NCI-H1694 (cell line): ENCODE measurements around the gene ARGLU1.
"Not testable (repeated sequence)": the region's sequence is repeated elsewhere in the genome, so short reads cannot be mapped to it uniquely, and the experiment has no call there.

Experiments used
- DNase-seq: peaks from one replicate; lab custom pipeline; 2025; lab: John Stamatoyannopoulos, UW

ARGLU1 gene

DNA sequence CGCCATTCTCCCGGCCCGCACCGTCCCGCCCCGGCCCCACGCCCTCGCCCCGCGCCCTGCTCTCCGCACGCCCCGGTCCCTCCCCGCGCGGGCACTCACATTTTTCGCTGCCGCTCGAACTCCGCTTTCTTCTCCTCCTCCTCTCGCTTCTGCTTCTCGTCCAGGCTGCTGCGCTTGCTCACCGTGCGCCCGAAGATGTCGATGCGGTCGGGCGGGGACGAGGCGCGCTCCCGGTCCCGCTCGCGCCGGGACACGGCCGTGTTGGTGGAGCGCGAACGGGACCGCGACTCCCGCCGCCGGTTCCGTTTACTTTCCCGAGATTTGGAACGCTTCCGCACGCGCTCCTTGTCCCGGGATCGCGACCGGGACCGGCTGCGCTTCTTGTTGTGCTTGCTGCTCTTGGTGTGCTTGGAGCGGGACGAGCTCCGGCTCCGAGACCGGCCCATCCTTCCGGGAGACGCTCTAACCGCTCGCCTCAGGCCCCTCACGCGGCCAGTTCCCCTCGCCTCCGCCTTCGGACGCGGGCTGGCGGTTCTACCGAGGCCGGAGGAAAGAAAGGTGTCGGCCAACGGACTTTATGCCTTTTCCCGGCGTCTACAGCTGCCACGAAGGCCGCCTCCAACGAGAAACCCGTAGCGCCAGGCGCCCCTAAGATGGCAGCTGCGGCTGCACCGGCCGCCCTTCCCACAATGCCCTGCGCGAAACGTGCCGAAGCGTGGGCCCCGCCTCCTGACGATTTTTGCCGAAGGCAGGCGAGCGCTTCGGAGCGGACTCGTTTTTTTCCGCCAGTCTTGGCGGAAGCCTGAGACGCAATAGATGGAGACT is at the start of gene ARGLU1:
Gene ARGLU1 (minus strand): TSS at position 664 of the 825 bp plus-strand sequence. CDS start 218 bp downstream, at position 446.
- DNase-seq = peak; percentile 75

GRCh38 chr13:106617561-106617960 is 49.6 kb upstream of the ARGLU1 start:
- DNase-seq = no peak

DNA sequence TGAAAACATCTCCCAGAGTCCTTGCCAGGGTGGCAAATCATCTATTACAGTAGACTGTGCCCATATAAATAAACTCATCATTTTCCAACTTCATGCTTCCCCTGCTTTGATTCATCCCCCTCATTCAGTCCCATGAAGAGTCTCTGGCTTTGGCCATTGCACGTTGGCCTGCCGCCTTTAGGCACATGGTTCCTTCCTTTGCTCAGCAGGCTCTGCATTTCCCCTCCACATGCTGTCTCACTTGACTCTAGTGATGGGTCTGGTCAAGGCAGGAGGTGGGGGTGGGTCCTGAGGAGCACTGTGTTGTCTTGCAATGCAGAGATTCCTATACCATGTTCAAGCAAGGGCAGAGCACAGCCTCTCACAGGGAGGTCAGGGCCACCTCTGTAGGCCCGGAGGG is 48.8 kb upstream of the ARGLU1 start:
- no peak for DNase-seq

DNA sequence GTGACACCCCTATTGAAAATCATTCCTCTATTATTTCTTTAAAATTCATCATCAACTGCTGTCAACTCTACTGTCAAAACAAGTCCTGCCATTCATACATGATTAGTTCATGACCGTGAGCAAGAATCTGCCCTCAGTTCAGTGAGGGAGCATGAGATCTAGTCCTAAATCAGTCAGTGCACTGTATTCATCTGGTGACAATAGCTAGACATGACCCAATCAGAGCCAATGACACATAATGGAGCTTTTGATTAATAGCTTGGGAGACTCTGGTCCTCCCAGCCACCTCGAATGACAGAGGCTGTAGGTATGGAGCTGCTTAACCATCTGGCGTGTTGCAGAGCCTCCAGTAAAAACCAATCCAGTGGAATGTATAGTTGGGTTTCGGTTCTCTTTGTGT is 46.9 kb upstream of the ARGLU1 start:
- no peak for DNase-seq

DNA sequence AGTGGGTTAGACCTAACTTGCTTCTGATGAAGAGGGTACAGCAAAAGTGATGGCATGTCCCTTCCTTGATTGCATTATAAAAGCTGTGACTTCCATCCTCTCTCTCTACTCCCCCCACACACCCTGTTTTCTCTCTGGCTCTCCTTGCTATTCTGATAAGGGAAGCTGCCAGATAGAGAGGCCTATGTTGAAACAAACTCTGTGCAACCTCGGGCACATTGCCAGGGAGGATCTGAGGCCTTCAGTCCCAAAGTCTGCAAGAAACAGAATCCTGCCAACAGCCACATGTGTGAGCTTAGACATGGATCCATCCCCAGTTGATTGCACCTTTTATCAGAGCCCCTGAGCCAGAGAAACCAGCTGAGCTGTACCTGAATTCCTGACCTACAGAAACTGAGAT is 44.8 kb upstream of the ARGLU1 start:
- no peak for DNase-seq

DNA sequence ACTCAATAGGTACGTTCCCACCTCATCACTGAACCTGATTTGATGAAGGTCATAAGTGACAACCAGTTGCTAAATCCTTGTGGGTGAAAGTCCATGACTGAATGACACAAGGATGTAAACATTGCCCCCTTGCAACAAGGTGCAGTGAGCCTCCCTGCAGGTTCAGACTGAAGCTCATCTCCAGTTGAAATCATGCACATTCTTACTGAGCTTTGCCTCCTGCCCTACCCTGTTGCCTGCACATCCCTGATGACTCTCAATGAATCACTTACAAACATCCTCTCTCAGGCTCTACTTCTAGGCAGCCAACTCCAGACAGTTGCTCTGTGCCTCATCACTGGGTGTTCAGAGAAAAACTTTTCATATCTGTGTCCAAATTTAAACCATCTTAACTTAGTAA is 42.5 kb upstream of the ARGLU1 start:
- DNase-seq = no peak

GRCh38 chr13:106609116-106609515 is 41.2 kb upstream of the ARGLU1 start:
- no peak for DNase-seq

DNA sequence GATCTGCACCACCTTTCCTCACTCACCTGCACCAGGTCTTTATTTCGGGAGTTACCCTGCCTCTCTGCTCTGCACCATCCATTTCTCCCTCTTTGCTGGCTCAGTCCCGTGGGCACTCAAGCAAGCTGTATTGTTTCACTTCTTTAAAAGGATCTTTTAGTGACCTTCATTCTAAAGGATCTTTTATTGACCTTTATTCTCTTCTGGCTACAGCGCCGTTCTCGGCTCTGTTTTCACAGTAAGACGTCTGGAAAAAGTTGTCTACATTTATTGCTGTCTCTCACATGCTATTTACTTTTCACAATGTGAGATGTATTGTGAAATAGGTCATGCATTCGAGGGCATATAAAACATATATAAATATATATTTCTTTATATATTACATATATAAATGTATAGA is 35.6 kb upstream of the ARGLU1 start:
- no peak for DNase-seq

GRCh38 chr13:106602178-106602577 is 34.2 kb upstream of the ARGLU1 start:
- DNase-seq = peak; percentile 5

- no peak for DNase-seq
These were observed 33.6 kb upstream of the ARGLU1 start for GRCh38 chr13:106601489-106601888.

DNA sequence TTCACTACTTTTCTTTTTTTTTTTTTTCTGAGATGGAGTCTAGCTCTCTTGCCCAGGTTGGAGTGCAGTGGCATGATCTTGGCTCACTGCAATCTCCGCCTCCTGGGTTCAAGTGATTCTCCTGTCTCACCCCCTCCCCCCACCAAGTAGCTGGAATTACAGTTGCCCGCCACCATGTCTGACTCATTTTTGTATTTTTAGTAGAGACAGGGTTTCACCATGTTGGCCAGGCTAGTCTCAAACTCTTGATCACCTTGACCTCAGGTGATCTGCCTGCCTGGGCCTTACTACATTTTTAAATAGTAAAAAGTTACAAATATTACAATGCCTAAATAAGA is 32.8 kb upstream of the ARGLU1 start:
- not testable (repeated sequence) for DNase-seq

- DNase-seq = no peak
These were observed 32.2 kb upstream of the ARGLU1 start for GRCh38 chr13:106599875-106600797.

DNA sequence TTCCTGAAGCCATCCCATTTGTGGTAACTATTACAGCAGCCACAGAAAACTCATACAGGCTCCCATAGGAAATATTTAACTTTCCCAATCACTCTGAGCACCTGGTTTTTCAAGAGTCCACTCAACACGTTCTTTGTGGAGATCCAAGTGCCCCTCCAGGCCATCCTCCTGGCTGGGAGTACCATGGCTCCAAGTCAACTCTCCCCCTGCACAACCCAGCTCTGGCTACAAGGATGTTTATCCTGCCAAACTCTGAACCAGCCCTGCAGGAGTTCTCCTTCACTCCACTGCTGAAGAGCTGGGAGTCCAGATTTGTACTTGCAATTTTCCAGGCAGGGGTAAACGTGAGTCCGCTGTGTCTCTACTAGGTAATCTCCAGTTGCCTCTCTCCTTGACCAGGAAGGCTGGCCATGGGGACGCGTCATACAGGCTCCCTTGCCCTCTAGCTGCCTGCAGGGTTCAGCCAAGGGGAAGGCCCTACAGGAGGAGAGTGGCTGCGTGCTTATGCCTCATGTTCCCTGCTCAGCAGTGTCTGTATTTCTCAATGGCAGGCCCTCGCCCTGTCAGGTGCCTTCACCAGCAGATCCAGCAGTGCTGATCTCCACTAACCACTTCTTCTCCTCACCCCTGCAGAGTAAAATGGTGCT is 29.9 kb upstream of the ARGLU1 start:
- no peak for DNase-seq

GRCh38 chr13:106597186-106597585 is 29.2 kb upstream of the ARGLU1 start:
- DNase-seq = no peak

DNA sequence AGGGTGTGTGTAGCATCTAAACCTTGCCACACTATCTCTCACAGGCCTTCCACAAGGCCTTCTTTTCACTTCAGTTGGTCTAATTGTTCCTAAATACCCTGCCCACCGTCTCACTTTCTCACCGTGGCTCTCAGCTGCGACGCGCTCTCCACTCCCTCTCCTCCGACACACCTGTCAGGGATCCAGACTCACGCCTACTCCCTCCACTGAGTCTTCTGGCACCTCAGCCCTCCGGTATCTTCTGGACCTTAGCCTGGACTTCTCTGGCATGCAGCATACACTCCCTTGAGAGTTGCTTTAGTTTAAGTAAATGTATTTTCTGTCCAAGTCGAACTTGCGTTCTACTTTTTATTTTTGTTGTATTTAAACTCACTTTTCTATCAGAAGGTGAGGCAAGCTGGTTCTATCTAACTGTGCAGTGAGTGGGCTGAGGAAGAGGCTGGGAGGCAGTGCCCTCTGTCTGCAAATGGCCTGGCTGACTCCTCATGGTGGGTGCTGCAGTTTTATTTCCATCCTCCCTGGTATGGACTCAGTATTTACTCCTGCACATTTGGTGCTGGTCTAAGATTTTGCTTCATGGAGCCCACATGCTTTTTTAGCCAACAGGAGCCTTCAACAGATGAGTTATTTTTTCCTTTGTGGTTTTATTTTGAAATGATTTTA is 28.5 kb upstream of the ARGLU1 start:
- no peak for DNase-seq

GRCh38 chr13:106595625-106596024 is 27.7 kb upstream of the ARGLU1 start:
- no peak for DNase-seq

GRCh38 chr13:106594980-106595379 is 27.0 kb upstream of the ARGLU1 start:
- DNase-seq = no peak

DNA sequence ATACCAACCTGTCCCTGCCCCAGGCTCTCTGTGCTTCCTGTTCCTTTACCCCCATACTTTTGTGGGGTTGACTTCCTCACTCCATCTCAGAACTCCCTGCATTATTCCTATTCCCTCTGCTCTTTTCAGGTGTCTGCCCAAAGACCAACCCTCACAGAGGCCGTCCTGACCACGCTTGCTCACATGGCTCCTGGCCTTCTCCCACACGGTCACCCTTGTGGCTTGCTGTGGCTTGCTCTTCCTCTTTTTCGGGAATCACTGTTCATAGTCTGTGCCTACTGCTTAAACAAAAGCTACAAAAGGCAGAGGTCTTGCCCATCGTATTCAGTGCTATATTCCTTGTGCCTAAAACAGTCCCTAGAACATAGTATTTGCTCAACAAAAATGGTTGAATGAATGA is 25.2 kb upstream of the ARGLU1 start:
- DNase-seq = no peak

DNA sequence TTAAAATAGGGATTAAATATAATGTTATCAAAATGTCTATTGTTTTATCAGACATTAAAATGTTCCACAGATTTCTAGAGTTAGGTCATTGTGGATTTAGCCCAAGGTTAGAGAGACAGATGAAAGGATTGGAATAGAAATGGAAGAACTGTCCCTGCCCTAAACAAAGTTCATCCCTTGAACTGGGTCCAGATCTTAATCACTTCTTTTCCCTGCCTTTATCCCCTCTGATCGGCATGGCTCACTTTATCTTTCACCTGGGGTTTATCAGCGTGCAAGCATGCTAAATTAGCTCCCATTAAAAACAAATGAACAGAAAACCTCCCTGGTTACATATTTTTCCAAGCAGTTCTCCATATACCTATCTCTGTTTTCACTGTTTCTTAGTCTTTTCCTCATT is 23.4 kb upstream of the ARGLU1 start:
- DNase-seq = no peak

- DNase-seq = no peak
These were observed 21.8 kb upstream of the ARGLU1 start for GRCh38 chr13:106589716-106590115.

- DNase-seq = no peak
These were observed 20.4 kb upstream of the ARGLU1 start for GRCh38 chr13:106588367-106588766.

GRCh38 chr13:106587787-106588186 is 19.9 kb upstream of the ARGLU1 start:
- no peak for DNase-seq
